GM12801 (cell line): ENCODE data around the gene CASP2.

ENCODE experiments used
- CTCF ChIP-seq: IDR thresholded peaks from one replicate; pipeline ENCODE4 v1.5.1; 2011; ENCODE audit warnings: control low read depth; ENCODE audit not compliant: insufficient read length; ENCODE audit errors: extremely low read depth

CASP2 gene

DNA sequence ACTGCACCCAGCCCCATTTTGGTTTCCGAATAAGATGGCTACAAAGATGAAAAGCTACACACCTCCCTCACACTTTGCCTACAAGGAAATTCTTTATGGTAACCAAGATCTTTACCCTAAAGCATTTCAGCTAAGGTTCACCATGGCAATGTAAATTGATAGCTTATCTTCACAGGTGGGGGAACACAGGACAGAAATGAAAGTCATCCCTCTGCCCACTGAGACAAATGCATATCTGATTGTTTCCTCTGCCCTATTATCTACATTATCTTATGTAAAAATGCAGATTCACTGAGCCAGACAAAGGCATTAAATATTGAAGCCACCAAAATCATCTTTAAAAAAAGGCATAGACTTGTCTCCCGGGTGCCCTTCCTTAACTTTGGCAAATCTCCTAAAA is 6.6 kb upstream of the CASP2 start:
- no peak for TF ChIP-seq CTCF

DNA sequence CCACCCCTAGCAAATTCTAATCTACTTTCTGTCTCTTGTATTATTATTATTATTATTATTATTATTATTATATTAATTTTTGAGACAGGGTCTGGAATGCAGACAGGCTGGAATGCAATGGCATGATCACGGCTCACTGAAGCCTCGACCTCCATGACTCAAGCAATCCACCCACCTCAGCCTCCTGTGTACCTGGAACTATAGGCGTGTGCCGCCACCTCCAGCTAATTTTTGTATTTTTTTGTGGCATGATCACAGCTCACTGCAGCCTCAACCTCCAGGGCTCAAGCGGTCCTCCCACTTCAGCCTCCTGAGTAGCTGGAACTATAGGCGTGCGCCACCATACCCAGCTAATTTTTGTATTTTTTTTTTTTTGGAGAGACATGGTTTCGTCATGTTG is 6.0 kb upstream of the CASP2 start:
- TF ChIP-seq CTCF, result no peak

- TF ChIP-seq CTCF, result no peak
Observed at GRCh38 chr7:143283381-143283780, 4.8 kb upstream of the CASP2 start.

DNA sequence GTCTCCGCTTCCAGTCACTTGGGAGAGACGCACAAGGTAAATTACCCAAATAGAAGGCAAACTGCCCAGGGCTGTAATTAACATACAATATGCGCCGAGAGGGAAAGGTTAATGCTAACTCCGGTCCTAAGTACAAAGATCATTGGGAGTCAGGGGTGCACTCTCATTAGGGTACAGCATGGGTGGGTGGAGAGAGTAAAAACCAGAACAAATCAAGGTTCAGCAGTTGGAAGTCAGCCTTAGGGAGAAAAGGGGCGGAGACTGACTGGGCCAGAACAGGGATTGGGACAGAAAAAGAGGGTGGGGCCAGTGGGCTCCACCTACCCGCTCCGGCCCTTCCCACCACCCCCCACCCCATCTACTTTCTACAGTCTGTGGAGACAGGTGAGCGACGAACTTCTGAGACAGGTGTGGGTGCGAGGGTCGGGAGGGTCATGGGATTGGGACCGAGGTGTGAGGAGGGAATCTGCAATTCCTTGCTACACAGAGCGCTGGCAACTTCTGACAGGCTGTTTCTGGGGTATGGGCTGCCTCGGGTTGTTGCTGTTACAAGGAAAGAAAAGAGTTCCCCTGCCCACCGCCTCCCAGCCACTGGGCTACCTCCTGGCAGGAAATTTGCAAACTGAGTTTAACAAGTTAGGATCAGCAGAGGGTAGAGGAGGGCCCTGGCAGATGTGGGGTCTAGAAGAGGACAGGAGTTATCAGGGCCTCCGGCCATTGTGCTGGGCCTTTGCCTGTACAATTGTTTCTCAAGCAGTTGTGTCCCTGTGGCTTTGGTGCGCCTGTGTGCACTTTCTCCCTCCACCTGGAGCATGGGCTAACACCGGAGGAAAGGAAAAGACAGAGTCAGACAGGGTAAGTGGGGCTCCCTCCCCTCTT is 3.3 kb upstream of the CASP2 start, which contains the start of gene TMEM139:
TSS of gene TMEM139 (plus strand) at position 368 of the 879 bp plus-strand sequence. CDS start 1,000 bp downstream, outside the sequence.
- no peak for TF ChIP-seq CTCF

GRCh38 chr7:143285470-143285778 is 2.7 kb upstream of the CASP2 start:
- no peak for TF ChIP-seq CTCF

DNA sequence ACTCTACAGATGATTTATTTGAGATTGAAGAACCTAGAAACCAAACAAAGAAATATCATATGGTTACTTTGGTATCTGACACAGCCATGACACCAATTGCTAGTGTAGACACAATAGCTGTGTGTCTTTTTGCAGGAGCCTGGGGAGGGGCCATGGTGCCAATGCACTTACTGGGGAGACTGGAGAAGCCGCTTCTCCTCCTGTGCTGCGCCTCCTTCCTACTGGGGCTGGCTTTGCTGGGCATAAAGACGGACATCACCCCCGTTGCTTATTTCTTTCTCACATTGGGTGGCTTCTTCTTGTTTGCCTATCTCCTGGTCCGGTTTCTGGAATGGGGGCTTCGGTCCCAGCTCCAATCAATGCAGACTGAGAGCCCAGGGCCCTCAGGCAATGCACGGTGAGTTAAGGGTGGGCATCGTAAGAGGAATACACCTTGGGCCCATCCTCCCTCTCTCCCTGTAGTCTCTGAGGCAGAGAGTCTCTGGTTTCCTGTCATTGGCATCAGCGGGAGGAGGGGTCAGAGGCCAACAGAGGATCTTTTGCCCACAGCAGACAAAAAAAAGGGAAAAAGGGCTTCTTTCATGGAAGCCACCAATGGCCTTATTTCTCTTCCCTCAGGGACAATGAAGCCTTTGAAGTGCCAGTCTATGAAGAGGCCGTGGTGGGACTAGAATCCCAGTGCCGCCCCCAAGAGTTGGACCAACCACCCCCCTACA is 2.2 kb upstream of the CASP2 start:
- no peak for TF ChIP-seq CTCF

DNA sequence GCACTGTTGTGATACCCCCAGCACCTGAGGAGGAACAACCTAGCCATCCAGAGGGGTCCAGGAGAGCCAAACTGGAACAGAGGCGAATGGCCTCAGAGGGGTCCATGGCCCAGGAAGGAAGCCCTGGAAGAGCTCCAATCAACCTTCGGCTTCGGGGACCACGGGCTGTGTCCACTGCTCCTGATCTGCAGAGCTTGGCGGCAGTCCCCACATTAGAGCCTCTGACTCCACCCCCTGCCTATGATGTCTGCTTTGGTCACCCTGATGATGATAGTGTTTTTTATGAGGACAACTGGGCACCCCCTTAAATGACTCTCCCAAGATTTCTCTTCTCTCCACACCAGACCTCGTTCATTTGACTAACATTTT is 1.6 kb upstream of the CASP2 start:
- no peak for TF ChIP-seq CTCF
